ENCODE results near the gene MAN1C1. TPM values are rescaled to one million over a fixed set of nuclear protein-coding genes. Genes with fewer than 3 reads are reported as not detected.
A peak's percentile ranks its signal among the peaks of the same experiment; 100 is the strongest.

MAN1C1 gene
- total RNA-seq, 2 donors from 2014 or later = 2.2 to 4.3 TPM

GRCh38 chr1:25641329-25641725 is 24.7 kb downstream of the MAN1C1 start:
- H3K27me3 ChIP-seq (ENCODE audit: control insufficient read depth, insufficient read depth, low read length, poor library complexity, severe bottlenecking) = no peaks in the 10 kb centered on the region
- H3K27ac ChIP-seq (ENCODE audit: low read depth, low read length) = no peak overlapping the region
- no peak overlapping the region for H3K4me3 ChIP-seq (ENCODE audit: low read length)
- H3K9ac ChIP-seq (ENCODE audit: extremely low read depth, low read length, poor library complexity, severe bottlenecking) = no peak overlapping the region
- DNase-seq = no peak
- no peaks in the 10 kb centered on the region for H3K27me3 Mint-ChIP-seq (ENCODE audit: insufficient read depth)
- H3K4me1 ChIP-seq (ENCODE audit: control insufficient read depth, insufficient read depth, low read length) = peaks cover 11% of the 10 kb centered on the region
- H3K36me3 ChIP-seq (ENCODE audit: control insufficient read depth, insufficient read depth, low read length) = no peaks in the 10 kb centered on the region
- H3K36me3 Mint-ChIP-seq (ENCODE audit: low read depth) = peaks cover 10% of the 10 kb centered on the region
- H3K9me3 ChIP-seq (ENCODE audit: control insufficient read depth, low read length) = peaks cover 27% of the 10 kb centered on the region
- H3K4me3 Mint-ChIP-seq = no peak overlapping the region
- WGBS, 2 experiments (ENCODE audit: insufficient coverage in 1 of 2, insufficient read length in 1 of 2) = 83 to 93% methylated on average over 2 to 4 of the region's 4 CpGs
- peaks cover 26% of the 10 kb centered on the region for H3K9me3 Mint-ChIP-seq
- no peak for TF ChIP-seq CTCF (conservative IDR thresholded peaks at IDR 0.05)
- H3K27ac Mint-ChIP-seq = no peak overlapping the region
- peaks cover 27% of the 10 kb centered on the region for H3K4me1 Mint-ChIP-seq

GRCh38 chr1:25641931-25642573 is 25.5 kb downstream of the MAN1C1 start:
- peaks cover 20% of the 10 kb centered on the region for H3K9me3 Mint-ChIP-seq
- Histone ChIP-seq H3K9me3 (ENCODE audit: control insufficient read depth, low read length) (peaks cover 22% of the 10 kb centered on the region), H3K27me3 (ENCODE audit: control insufficient read depth, insufficient read depth, low read length, poor library complexity, severe bottlenecking) (no peaks in the 10 kb centered on the region), H3K4me1 (ENCODE audit: control insufficient read depth, insufficient read depth, low read length) (peaks cover 11% of the 10 kb centered on the region), H3K4me3 (ENCODE audit: low read length) (no peak overlapping the region), H3K9ac (ENCODE audit: extremely low read depth, low read length, poor library complexity, severe bottlenecking) (no peak overlapping the region), H3K36me3 (ENCODE audit: control insufficient read depth, insufficient read depth, low read length) (no peaks in the 10 kb centered on the region), H3K27ac (ENCODE audit: low read depth, low read length) (no peak overlapping the region)
- no peaks in the 10 kb centered on the region for H3K27me3 Mint-ChIP-seq (ENCODE audit: insufficient read depth)
- H3K4me3 Mint-ChIP-seq = no peak overlapping the region
- WGBS, 2 experiments (ENCODE audit: insufficient coverage in 1 of 2, insufficient read length in 1 of 2) = 78 to 87% methylated on average over 6 to 7 of the region's 8 CpGs
- TF ChIP-seq CTCF (conservative IDR thresholded peaks at IDR 0.05) = no peak
- peak overlapping the region; percentile 76 for H3K27ac Mint-ChIP-seq
- DNase-seq = peak; percentile 85
- peaks cover 27% of the 10 kb centered on the region for H3K4me1 Mint-ChIP-seq
- H3K36me3 Mint-ChIP-seq (ENCODE audit: low read depth) = peaks cover 7% of the 10 kb centered on the region

- Histone ChIP-seq H3K27me3 (ENCODE audit: control insufficient read depth, insufficient read depth, low read length, poor library complexity, severe bottlenecking) (no peaks in the 10 kb centered on the region), H3K36me3 (ENCODE audit: control insufficient read depth, insufficient read depth, low read length) (no peaks in the 10 kb centered on the region), H3K9me3 (ENCODE audit: control insufficient read depth, low read length) (peaks cover 16% of the 10 kb centered on the region), H3K4me3 (ENCODE audit: low read length) (no peak overlapping the region), H3K27ac (ENCODE audit: low read depth, low read length) (no peak overlapping the region), H3K4me1 (ENCODE audit: control insufficient read depth, insufficient read depth, low read length) (peaks cover 11% of the 10 kb centered on the region), H3K9ac (ENCODE audit: extremely low read depth, low read length, poor library complexity, severe bottlenecking) (no peak overlapping the region)
- H3K4me1 Mint-ChIP-seq = peaks cover 27% of the 10 kb centered on the region
- H3K4me3 Mint-ChIP-seq = no peak overlapping the region
- WGBS, 2 experiments (ENCODE audit: insufficient coverage in 1 of 2, insufficient read length in 1 of 2) = 86 to 89% methylated on average over 4 to 8 of the region's 8 CpGs
- TF ChIP-seq CTCF (conservative IDR thresholded peaks at IDR 0.05) = no peak
- no peaks in the 10 kb centered on the region for H3K27me3 Mint-ChIP-seq (ENCODE audit: insufficient read depth)
- peaks cover 4% of the 10 kb centered on the region for H3K36me3 Mint-ChIP-seq (ENCODE audit: low read depth)
- peaks cover 16% of the 10 kb centered on the region for H3K9me3 Mint-ChIP-seq
- DNase-seq = peak; percentile 45
- H3K27ac Mint-ChIP-seq = peak overlapping the region; percentile 76
Measured at GRCh38 chr1:25642574-25643108, 26.1 kb downstream of the MAN1C1 start.
